SKM-1 treated with dmso at 0.1 percent for 144 hours (cell line): ENCODE measurements around the gene TUBGCP3.

ENCODE experiments used
- DNase-seq: peaks from one replicate; lab custom pipeline; 2025; ENCODE audit not compliant: unreplicated experiment; lab: John Stamatoyannopoulos, UW

Gene TUBGCP3

DNA sequence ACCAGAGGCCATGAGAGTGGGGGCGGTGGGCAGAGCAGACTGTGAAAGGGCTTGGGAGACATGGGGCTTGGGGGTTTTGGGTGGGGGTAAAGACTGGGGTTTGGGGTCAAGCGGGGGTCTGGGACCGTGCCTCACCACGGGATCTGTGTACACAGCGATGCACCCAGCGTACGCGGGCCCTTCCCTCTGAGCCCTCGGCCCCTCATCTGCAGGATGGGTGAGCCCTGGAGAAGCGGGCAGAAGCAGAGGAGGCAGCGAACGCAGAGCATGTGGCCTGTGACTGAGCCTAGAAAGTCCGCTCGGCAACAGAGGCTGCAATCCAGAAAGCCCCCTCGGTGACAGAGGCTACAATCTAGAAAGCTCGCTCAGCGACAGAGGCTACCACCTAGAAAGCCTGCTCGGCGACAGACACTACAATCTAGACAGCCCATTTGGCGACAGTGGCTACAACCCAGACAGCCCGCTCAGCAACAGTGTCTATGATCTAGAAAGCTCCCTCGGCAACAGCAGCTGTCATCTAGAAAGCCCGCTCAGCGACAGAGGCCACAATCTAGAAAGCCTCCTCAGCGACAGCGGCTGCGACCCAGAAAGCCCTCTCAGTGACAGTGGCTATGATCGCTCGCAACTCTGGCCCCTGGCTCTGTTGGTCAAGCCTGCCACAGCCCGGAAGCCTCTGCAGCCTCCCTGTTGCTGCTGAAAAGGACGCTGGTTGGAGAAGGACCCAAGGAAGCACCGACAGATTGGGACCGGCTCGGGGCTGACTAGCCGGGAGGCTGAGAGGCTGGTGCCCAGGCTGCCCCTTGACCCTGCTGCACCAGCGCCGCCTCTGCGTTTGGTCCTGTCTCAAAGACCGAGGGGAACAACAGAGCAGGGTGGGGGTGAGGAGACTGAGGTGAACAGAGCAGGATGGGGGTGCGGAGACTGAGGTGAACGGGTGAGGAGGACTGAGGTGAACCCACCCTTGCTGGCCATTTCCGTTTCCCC lies 143.2 kb downstream of the TUBGCP3 start:
- no peak for DNase-seq

DNA sequence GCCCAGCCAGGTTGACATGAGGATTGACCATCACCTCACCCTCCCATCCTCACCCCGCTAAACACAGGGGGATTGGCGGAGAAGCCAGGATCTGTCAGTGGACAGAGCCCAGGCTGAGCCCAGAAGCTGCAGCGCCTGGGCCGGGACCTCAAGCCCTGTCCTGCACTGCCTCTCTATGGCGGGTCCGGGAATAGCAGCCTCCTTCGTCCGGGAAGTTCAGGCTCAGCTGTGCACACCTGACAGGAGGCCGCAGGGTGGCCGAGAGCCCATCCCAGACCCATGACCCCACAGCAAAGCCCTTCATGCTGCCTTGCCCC lies 144.0 kb downstream of the TUBGCP3 start:
- DNase-seq: peak; percentile 36

DNA sequence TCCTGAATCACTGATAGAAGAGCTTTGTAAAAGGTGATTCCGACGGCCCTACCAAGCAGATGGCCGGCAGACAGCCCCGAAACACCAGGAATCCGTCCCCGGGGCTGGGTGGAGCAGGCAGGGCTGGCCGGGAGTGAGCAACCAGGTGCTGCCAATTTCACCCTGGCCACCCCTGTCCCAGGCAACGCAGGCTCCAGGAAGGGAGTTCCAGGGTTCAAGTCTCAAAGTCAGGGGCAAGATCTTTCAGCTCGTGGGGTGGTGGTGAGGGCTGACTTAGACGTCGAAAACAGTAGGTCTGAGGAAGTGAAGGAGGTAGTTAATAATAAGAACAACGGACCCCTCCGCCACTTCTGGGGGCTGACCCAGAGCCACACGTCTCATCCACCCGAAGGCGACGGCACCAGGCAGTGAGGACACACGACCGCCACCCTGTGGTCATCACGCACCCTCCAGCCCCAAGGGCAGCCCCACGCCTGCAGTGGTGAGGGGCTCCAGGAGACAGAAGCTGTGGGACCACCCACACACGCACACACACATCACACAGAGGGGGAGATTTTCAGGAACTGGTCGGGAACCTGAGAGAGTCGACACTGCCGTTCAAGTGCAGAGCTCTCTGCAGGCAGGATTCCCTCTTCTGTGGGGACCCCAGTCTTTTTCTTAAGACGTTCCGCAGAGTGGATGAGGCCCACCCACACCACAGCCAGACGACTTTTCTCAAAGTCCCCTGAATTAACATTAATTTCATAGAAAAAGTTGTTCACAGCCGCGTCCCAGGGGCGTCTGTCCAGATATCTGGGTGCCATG lies 144.6 kb downstream of the TUBGCP3 start:
- DNase-seq: no peak

DNA sequence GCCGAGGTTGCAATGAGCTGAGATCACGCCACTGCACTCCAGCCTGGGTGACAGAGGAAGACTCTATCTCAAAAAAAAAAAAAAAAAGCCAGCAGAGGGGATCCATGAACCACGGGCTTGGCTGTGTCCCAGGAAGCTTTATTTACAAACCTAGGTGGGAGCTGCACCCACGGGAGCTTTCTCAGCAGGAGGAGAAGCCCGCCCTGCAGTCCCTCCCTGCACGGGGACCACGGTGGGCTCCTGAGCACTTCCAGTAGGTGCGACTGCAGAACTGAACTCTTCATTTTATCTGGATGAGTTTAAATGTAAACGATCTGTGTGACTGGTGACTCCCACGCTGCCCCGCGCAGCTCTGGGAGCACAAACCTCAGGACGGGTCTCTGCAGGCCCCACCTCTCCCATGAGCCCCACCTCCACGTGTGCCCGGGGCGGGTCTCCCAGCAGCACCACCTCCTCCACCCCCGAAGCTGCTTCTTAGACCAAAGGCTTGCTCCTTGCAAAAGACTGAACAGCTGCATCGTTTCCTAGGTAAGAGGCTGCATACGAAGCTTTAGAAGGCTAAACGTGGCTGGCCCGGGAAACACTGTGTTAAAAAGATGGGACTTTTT lies 145.4 kb downstream of the TUBGCP3 start:
- DNase-seq: no peak

DNA sequence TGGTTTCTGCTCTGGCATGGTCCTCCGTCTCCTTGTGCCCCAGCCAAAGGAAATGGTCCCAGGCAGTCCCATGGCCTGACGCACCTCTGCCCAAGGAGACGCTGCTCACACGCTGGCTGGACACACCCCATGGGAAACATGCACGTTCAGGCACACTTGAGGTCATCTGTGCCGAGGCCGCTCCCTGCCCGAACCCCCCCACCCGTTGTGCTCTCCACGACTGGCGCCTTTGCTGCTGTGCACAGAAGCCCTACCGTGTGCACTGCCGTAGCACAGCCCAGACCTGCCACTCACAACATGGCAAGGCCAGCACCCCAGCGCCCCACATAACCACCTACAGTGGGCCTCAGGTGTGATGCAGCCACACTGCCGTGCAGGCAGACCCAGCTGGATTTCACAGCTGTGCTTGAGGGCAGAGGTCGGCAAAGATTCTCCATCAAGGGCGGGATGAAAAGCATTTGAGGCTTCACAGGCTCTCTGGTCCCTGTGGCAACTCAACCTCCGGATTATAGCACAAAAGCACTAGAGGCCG lies 146.1 kb downstream of the TUBGCP3 start:
- no peak for DNase-seq

DNA sequence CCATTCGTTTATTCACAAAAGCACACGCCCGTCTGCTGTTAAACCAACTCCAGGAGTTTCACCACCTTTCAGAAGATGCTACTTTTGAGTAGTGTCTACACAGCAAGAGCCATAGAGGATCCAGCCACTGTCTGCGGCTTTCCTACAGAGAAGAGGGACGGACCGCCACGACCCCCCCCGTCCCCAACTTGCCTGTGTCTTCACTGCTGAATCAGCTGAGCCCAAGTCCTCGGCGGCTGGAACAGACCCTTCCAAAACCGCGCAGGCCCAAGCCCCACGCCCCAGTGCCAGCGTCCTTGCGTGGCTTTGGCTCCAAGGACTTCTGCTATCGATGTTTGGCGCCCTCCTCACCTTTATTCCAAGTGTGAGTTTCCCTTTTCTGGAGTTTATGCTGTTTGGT lies 146.7 kb downstream of the TUBGCP3 start:
- no peak for DNase-seq

DNA sequence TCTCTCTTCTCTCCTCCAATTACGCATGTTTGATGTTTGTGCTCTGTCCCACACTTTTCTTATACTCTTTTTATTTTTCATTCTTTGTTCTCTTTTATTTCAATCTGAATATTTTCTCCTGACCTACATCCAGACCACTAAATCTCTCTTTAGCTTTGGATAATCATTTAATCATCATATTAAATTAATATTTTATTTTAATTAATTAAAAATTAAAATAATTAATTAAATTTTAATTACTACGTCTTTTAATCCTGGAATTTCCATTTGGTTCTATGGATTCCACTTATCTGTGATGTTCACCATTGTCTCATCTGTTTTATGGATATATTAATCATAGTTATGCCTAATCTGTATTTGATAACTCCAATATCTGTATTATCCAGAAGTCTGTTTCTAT lies 149.4 kb downstream of the TUBGCP3 start:
- DNase-seq: no peak

DNA sequence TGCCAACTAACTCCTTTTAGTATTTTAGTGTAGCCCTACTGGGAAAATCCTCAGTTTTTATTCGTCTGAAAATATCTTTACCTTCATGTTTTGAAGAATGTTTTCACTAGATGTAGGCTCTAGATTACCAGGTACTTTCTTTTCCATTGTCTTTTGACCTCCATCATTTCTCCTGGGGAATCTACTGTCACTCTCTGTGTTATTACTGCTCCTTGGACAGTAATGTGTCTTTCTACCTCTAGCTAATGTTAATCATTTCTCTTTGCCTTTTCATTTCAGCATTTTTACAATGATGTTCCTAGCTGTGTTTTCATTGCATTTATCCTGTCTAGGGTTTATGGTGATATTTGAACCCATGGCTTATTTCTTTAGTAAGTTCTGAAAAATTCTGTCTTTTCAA lies 149.9 kb downstream of the TUBGCP3 start:
- no peak for DNase-seq

DNA sequence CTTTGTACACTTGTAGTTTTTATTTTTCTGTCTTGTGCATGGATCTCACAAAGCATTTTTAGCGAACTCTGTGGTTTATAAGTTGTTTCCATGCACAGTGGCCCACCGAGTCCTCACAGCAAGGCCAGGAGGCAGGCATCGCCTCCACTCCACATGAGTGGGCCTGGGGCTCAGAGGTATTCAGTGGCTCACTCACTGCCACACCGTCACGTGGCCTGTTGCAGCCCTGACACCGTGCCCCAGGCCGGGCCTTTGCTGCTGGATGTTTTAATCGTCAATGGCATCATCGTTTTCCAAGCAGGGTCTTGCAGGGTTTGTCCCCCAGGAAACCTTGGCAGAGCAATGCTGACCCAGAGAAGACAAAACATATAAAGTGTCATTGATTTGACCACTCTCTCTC lies 152.0 kb downstream of the TUBGCP3 start:
- no peak for DNase-seq
